CD8-positive, alpha-beta memory T cell (primary cell): Measurements from ENCODE around the gene HBQ1. TPM values are rescaled to one million over a fixed set of nuclear protein-coding genes. Genes with fewer than 3 reads are reported as not detected.
"Not testable (repeated sequence)": the region's sequence is repeated elsewhere in the genome, so short reads cannot be mapped to it uniquely, and the experiment has no call there.

Source experiments
- CTCF ChIA-PET: fragments of 350-600 bp; sonication (Branson Sonifier 250); formaldehyde crosslinking; loops from one replicate; lab custom pipeline; 2021; ENCODE audit warnings: antibody characterized with exemption; lab: Charles Lee
- POLR2A ChIA-PET: fragments of 350-600 bp; sonication (Branson Sonifier 250); formaldehyde crosslinking; loops from one replicate; lab custom pipeline; 2021; ENCODE audit warnings: antibody characterized with exemption; lab: Charles Lee
- DNase-seq, 5 donors: peaks; one replicate each; pipeline versions ENCODE4 v3.0.0 to v3.0.0-alpha.2; 2020 to 2022; ENCODE audit warnings: mixed read lengths in 1 of 5
- H3K27ac ChIP-seq: one replicate; pipeline ENCODE4 v1.7.0; 2013; ENCODE audit warnings: low read depth, mild to moderate bottlenecking, low read length, moderate library complexity
- H3K27me3 ChIP-seq: 2 replicates; pipeline ENCODE4 v1.7.0; 2013; ENCODE audit warnings: low read length, mild to moderate bottlenecking; ENCODE audit not compliant: insufficient read depth, poor library complexity, severe bottlenecking
- H3K36me3 ChIP-seq: 2 replicates; pipeline ENCODE4 v1.7.0; 2013; ENCODE audit warnings: mild to moderate bottlenecking, low read length, moderate library complexity; ENCODE audit not compliant: insufficient read depth
- H3K4me1 ChIP-seq: 2 replicates; pipeline ENCODE4 v1.7.0; 2013; ENCODE audit warnings: mild to moderate bottlenecking, low read length, moderate library complexity; ENCODE audit not compliant: insufficient read depth
- H3K4me3 ChIP-seq: 2 replicates; pipeline ENCODE4 v1.7.0; 2013; ENCODE audit warnings: mild to moderate bottlenecking, low read length
- H3K9me3 ChIP-seq: 2 replicates; pipeline ENCODE4 v1.7.0; 2013; ENCODE audit warnings: mild to moderate bottlenecking, low read length
- H3K27ac Mint-ChIP-seq, 8 donors: one replicate each; pipeline ENCODE4 v1.8.0; 2020 to 2021; ENCODE audit warnings: mixed read lengths in 8 of 8, mild to moderate bottlenecking in 6 of 8, inconsistent platforms in 3 of 8, moderate library complexity in 3 of 8
- H3K27me3 Mint-ChIP-seq, 2 donors: one replicate each; pipeline ENCODE4 v1.8.0; 2020 to 2021; ENCODE audit warnings: mixed read lengths in 2 of 2, mild to moderate bottlenecking in 1 of 2, moderate library complexity in 1 of 2
- H3K36me3 Mint-ChIP-seq, 3 donors: one replicate each; pipeline ENCODE4 v1.8.0; 2020 to 2021; ENCODE audit warnings: mixed read lengths in 3 of 3, inconsistent platforms in 1 of 3, mild to moderate bottlenecking in 1 of 3
- H3K4me1 Mint-ChIP-seq, 3 donors: one replicate each; pipeline ENCODE4 v1.8.0; 2020 to 2021; ENCODE audit warnings: mixed read lengths in 3 of 3, inconsistent platforms in 1 of 3, mild to moderate bottlenecking in 1 of 3
- H3K4me3 Mint-ChIP-seq, 7 donors: one replicate each; pipeline ENCODE4 v1.8.0; 2020 to 2021; ENCODE audit warnings: mixed read lengths in 7 of 7, mild to moderate bottlenecking in 6 of 7, moderate library complexity in 4 of 7, inconsistent platforms in 2 of 7
- H3K9me3 Mint-ChIP-seq, 5 donors: one replicate each; pipeline ENCODE4 v1.8.0; 2020 to 2022; ENCODE audit warnings: mixed read lengths in 5 of 5, mild to moderate bottlenecking in 3 of 5, moderate library complexity in 2 of 5, inconsistent platforms in 1 of 5
- polyA plus RNA-seq: library from polyadenylated mRNA; unstranded; fragments of 300-500 nt; fragmentation: Illumina TruSeq; gene quantifications from one replicate; pipeline ENCODE4 v1.2.3, GENCODE V29; 2021
- total RNA-seq, 2 experiments: library from RNA; stranded (reverse); gene quantifications; one replicate each; pipeline ENCODE4 v1.2.3, GENCODE V29; 2021

HBQ1 gene
- total and polyA plus RNA-seq, 3 experiments from 2014 or later, result 0.72 TPM; not detected in 2

DNA sequence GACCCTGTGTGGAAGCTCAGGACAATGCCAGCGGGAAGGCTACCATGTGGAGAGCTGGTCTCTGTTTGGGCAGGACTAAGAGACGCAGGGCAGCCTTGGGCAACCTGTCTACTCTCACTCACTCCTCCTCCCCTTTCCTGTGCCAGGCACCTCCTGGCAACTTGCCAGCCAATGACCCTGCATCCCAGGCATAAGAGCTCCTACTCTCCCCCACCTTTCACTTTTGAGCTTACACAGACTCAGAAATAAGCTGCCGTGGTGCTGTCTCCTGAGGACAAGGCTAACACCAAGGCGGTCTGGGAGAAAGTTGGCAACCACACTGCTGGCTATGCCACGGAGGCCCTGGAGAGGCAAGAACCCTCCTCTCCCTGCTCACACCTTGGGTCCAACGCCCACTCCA is 11.8 kb upstream of the HBQ1 start:
- Mint-ChIP-seq H3K36me3 (no peaks in the 10 kb centered on the region), H3K27me3 (peaks cover 32 to 56% of the 10 kb centered on the region in 2 donors), H3K4me3 (peak overlapping the region in 1 of 7 donors; percentile 18), H3K4me1 (peaks cover 0 to 20% (median 10%) of the 10 kb centered on the region in 3 donors), H3K9me3 (no peaks in the 10 kb centered on the region), H3K27ac (no peak overlapping the region)
- H3K27me3 ChIP-seq, result peaks cover 30% of the 10 kb centered on the region
- CTCF ChIA-PET, result no interaction called here
- H3K9me3 ChIP-seq, result no peaks in the 10 kb centered on the region
- H3K4me1 ChIP-seq, result peaks cover 10% of the 10 kb centered on the region
- POLR2A ChIA-PET, result no interaction called here
- no peak for DNase-seq
- no peak overlapping the region for H3K27ac ChIP-seq
- H3K36me3 ChIP-seq, result no peaks in the 10 kb centered on the region
- H3K4me3 ChIP-seq, result no peak overlapping the region

DNA sequence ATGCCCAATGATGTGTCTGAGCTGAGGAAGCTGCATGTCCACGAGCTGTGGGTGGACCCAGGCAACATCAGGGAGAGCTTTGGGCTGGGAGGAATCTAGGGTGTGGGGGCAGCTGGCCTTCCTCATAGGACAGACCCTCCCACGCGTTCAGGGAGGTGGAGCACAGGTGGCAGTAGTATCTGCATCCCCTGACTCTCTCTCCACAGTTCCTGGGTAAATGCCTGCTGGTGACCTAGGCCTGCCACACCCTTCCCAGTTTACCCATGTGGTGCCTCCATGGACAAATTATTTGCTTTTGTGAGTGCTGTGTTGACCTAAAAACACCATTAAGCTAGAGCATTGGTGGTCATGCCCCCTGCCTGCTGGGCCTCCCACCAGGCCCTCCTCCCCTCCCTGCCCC is 11.2 kb upstream of the HBQ1 start:
- no peak for DNase-seq
- no peaks in the 10 kb centered on the region for H3K36me3 Mint-ChIP-seq
- Histone ChIP-seq H3K9me3 (no peaks in the 10 kb centered on the region), H3K27me3 (peaks cover 30% of the 10 kb centered on the region), H3K4me1 (peaks cover 10% of the 10 kb centered on the region), H3K36me3 (no peaks in the 10 kb centered on the region), H3K27ac (no peak overlapping the region), H3K4me3 (no peak overlapping the region)
- no peaks in the 10 kb centered on the region for H3K9me3 Mint-ChIP-seq
- peaks cover 0 to 24% (median 10%) of the 10 kb centered on the region in 3 donors for H3K4me1 Mint-ChIP-seq
- H3K27ac Mint-ChIP-seq, result no peak overlapping the region
- ChIA-PET CTCF (no interaction called here), POLR2A (no interaction called here)
- no peak overlapping the region for H3K4me3 Mint-ChIP-seq
- peaks cover 34 to 60% of the 10 kb centered on the region in 2 donors for H3K27me3 Mint-ChIP-seq

GRCh38 chr16:170088-170507 is 10.2 kb upstream of the HBQ1 start:
- H3K27me3 Mint-ChIP-seq, result peaks cover 42 to 69% of the 10 kb centered on the region in 2 donors
- H3K9me3 ChIP-seq, H3K4me1 ChIP-seq, POLR2A ChIA-PET, DNase-seq, H3K9me3 Mint-ChIP-seq, H3K4me3 ChIP-seq, H3K36me3 Mint-ChIP-seq, H3K36me3 ChIP-seq, H3K4me3 Mint-ChIP-seq, H3K27ac Mint-ChIP-seq, H3K27ac ChIP-seq: not testable (repeated sequence)
- CTCF ChIA-PET, result interaction anchor here (0.7 kb wide), 1 partner anchor 52 kb away, joined by 3 read pairs; no protein-coding TSS in a partner anchor
- peaks cover 36% of the 10 kb centered on the region for H3K27me3 ChIP-seq
- H3K4me1 Mint-ChIP-seq, result peaks cover 0 to 31% (median 9%) of the 10 kb centered on the region in 3 donors

DNA sequence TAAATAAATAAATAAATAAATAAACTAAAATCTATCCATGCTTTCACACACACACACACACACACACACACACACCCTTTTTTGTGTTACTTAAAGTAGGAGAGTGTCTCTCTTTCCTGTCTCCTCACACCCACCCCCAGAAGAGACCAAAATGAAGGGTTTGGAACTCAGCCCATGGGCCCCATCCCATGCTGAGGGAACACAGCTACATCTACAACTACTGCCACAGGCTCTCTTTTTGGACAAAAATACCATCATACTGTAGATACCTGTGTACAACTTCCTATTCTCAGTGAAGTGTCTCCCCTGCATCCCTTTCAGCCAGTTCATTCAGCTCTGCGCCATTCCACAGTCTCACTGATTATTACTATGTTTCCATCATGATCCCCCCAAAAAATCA is 9.5 kb upstream of the HBQ1 start:
- Mint-ChIP-seq H3K36me3 (no peaks in the 10 kb centered on the region), H3K4me1 (peaks cover 0 to 30% (median 7%) of the 10 kb centered on the region in 3 donors), H3K27me3 (peaks cover 45 to 68% of the 10 kb centered on the region in 2 donors), H3K4me3 (peak overlapping the region in 1 of 7 donors; percentile 10), H3K9me3 (no peaks in the 10 kb centered on the region), H3K27ac (no peak overlapping the region)
- CTCF ChIA-PET, result interaction anchor here (0.7 to 1.0 kb wide), 2 partner anchors 11 to 52 kb away, joined by 3 to 4 read pairs; no protein-coding TSS in a partner anchor
- H3K4me1 ChIP-seq, result peaks cover under 1% of the 10 kb centered on the region
- no peak overlapping the region for H3K4me3 ChIP-seq
- no peak for DNase-seq
- H3K27ac ChIP-seq, result no peak overlapping the region
- no peaks in the 10 kb centered on the region for H3K36me3 ChIP-seq
- peaks cover 35% of the 10 kb centered on the region for H3K27me3 ChIP-seq
- no peaks in the 10 kb centered on the region for H3K9me3 ChIP-seq
- POLR2A ChIA-PET, result no interaction called here

DNA sequence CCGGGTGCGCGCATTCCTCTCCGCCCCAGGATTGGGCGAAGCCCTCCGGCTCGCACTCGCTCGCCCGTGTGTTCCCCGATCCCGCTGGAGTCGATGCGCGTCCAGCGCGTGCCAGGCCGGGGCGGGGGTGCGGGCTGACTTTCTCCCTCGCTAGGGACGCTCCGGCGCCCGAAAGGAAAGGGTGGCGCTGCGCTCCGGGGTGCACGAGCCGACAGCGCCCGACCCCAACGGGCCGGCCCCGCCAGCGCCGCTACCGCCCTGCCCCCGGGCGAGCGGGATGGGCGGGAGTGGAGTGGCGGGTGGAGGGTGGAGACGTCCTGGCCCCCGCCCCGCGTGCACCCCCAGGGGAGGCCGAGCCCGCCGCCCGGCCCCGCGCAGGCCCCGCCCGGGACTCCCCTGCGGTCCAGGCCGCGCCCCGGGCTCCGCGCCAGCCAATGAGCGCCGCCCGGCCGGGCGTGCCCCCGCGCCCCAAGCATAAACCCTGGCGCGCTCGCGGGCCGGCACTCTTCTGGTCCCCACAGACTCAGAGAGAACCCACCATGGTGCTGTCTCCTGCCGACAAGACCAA is 7.8 kb upstream of the HBQ1 start, which contains the start of gene HBA2:
Gene HBA2, plus strand, starts transcription at position 503 of the 568 bp plus-strand sequence. Its CDS starts 37 bp downstream, at position 540.
- peaks cover 26% of the 10 kb centered on the region for H3K27me3 ChIP-seq
- Mint-ChIP-seq H3K27me3 (peaks cover 38 to 62% of the 10 kb centered on the region in 2 donors), H3K4me1 (peaks cover 0 to 28% (median 2%) of the 10 kb centered on the region in 3 donors), H3K4me3 (peak within 1 kb of the TSS in 4 of 7 donors; percentile 11 to 41 (median 29))
- H3K27ac ChIP-seq, H3K9me3 ChIP-seq, CTCF ChIA-PET, H3K9me3 Mint-ChIP-seq, H3K36me3 ChIP-seq, H3K36me3 Mint-ChIP-seq, H3K4me3 ChIP-seq, H3K27ac Mint-ChIP-seq, DNase-seq, H3K4me1 ChIP-seq, POLR2A ChIA-PET: not testable (repeated sequence)

DNA sequence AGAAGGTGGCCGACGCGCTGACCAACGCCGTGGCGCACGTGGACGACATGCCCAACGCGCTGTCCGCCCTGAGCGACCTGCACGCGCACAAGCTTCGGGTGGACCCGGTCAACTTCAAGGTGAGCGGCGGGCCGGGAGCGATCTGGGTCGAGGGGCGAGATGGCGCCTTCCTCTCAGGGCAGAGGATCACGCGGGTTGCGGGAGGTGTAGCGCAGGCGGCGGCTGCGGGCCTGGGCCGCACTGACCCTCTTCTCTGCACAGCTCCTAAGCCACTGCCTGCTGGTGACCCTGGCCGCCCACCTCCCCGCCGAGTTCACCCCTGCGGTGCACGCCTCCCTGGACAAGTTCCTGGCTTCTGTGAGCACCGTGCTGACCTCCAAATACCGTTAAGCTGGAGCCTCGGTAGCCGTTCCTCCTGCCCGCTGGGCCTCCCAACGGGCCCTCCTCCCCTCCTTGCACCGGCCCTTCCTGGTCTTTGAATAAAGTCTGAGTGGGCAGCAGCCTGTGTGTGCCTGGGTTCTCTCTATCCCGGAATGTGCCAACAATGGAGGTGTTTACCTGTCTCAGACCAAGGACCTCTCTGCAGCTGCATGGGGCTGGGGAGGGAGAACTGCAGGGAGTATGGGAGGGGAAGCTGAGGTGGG is 6.9 kb upstream of the HBQ1 start:
- peaks cover 26% of the 10 kb centered on the region for H3K27me3 ChIP-seq
- H3K4me1 ChIP-seq, CTCF ChIA-PET, H3K9me3 Mint-ChIP-seq, H3K27ac Mint-ChIP-seq, H3K4me3 ChIP-seq, H3K9me3 ChIP-seq, H3K36me3 ChIP-seq, DNase-seq, H3K36me3 Mint-ChIP-seq, POLR2A ChIA-PET, H3K27ac ChIP-seq: not testable (repeated sequence)
- H3K27me3 Mint-ChIP-seq, result peaks cover 42 to 64% of the 10 kb centered on the region in 2 donors
- H3K4me1 Mint-ChIP-seq, result peaks cover 0 to 30% (median 2%) of the 10 kb centered on the region in 3 donors
- peak overlapping the region in 3 of 7 donors; percentile 26 to 41 (median 32) for H3K4me3 Mint-ChIP-seq

- DNase-seq, H3K27ac ChIP-seq, H3K36me3 Mint-ChIP-seq, H3K27ac Mint-ChIP-seq, H3K4me3 ChIP-seq, H3K4me1 ChIP-seq, H3K9me3 Mint-ChIP-seq, H3K36me3 ChIP-seq, H3K9me3 ChIP-seq: not testable (repeated sequence)
- Mint-ChIP-seq H3K27me3 (peaks cover 38 to 60% of the 10 kb centered on the region in 2 donors), H3K4me3 (peak overlapping the region in 5 of 7 donors; percentile 19 to 61 (median 46)), H3K4me1 (peaks cover 0 to 30% (median 2%) of the 10 kb centered on the region in 3 donors)
- POLR2A ChIA-PET, result interaction anchor here (0.6 kb wide), 1 partner anchor 7 kb away, joined by 3 read pairs; no protein-coding TSS in a partner anchor
- CTCF ChIA-PET, result interaction anchor here (0.6 kb wide), 1 partner anchor 10 kb away, joined by 3 read pairs; no protein-coding TSS in a partner anchor
- peaks cover 28% of the 10 kb centered on the region for H3K27me3 ChIP-seq
These were observed 6.1 kb upstream of the HBQ1 start for GRCh38 chr16:173928-174769.
